Esophagus squamous epithelium (tissue), 4 donors: ENCODE measurements around the gene ASTN2.

Experiments
- CTCF ChIP-seq, 6 experiments: fragments of 450-650 bp in 4 of 6; fragments of 200-600 bp in 2 of 6; sonication (generic) in 2 of 6; IDR thresholded peaks; one replicate each; pipeline ENCODE4 v1.5.1; 2016 to 2019; ENCODE audit warnings: antibody characterized with exemption in 6 of 6, mild to moderate bottlenecking in 4 of 6, moderate library complexity in 4 of 6
- POLR2A ChIP-seq, 4 donors: fragments of 450-650 bp; IDR thresholded peaks; one replicate each; pipeline ENCODE4 v1.6.1; 2017; ENCODE audit warnings: antibody characterized with exemption in 4 of 4, mild to moderate bottlenecking in 4 of 4, moderate library complexity in 3 of 4

GRCh38 chr9:116404228-116404627 is 1010.6 kb downstream of the ASTN2 start:
- TF ChIP-seq CTCF (IDR thresholded peaks at IDR 0.05) (no peak), POLR2A (IDR thresholded peaks at IDR 0.05) (no peak)
